NCI-H2029 treated with DMSO at 0.1 percent for 48 hours (cell line): ENCODE measurements around the gene MBD5.

Experiments used
- DNase-seq: peaks from one replicate; lab custom pipeline; 2025; lab: John Stamatoyannopoulos, UW

Gene MBD5

DNA sequence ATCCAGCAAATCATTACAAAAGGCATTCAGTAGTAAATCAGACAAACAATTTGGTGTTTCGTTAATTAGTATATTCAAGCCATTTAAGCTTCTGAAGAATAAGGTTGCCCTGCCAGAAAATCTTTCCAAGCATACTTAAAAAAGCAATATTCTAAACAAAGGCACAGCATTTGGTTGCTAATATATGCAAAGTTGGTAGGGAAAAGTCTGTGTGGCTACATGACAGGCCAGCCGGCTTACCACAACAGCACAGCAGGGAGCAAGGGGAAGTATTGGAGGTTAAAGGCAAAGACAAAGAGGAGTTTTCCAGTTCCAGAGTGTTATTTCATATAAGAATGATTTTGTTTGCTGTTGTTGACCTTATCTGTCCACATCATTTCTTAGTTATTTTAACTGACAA is 282.3 kb downstream of the MBD5 start:
- DNase-seq, result no peak

DNA sequence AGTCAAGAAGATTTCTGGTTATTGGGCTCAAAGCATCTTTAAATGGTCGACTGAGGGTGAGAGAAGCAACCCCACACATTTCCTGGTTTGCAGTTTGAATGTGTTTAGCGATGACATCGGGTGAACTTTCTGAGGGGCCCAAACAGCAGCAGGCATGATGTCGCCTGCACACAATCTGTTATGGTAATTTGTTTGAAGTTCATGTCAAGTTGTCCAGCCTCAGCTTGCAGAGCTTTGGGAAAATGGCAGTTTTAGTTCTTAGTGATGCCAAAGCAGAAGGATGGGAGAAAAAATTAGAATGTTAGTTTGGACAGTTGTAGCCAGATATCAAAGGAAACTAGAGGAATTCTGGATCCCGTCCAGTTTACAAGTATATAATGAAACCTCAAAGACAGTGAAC is 284.6 kb downstream of the MBD5 start:
- no peak for DNase-seq

DNA sequence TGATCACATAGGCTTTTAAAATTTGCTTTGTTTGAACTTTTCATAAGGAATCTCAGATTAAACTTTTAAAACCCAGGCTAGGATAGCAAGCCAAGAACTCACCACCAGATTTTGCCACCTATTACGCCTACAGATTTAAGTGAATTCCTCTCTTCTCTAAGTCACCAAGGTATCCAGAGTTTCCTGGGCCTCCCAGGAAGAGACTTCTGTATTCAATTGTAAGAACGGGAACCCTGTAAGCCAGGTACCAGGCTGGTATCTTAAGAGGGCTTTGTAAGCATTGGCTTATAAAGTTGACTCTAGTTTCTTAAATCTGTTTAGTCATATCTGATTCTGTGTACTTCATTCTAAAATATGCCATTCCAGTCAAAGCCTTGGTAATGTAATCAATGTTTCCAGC is 285.1 kb downstream of the MBD5 start:
- DNase-seq, result no peak

DNA sequence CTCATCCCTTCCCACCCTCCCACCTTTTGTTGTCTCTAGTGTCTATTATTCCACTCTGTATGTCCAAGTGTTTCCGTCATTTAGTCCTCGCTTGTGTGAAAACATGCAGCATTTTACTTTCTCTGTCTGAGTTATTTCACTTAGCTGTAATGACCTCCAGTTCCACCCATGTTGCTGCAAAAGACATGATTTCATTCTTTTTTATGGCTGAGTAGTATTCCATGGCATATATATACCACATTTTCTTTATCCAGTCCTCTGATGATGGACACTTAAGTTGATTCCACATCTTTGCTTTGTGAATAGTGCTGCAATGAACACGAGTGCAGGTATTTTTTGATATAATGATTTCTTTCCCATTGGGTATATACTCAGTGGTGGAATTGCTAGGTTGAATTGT is 296.7 kb downstream of the MBD5 start:
- DNase-seq, result no peak

DNA sequence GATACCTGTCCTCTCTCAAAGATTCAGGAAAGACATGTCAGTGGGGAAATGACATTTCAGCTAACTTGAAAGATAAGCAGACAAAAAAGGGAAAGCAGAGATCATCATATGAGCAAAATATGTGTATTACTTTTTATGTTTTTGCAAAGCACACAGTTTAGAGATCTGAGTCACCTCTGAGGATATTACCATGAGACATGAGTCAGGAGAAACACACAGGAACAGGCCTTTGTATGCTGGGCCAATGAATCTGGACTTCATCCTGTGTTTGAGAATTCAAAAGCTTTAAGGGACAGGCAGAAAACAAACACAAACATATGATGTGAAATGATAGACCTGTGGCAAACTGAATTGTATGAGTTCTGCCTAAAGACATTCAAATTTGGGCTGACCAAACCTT is 317.6 kb downstream of the MBD5 start:
- no peak for DNase-seq

DNA sequence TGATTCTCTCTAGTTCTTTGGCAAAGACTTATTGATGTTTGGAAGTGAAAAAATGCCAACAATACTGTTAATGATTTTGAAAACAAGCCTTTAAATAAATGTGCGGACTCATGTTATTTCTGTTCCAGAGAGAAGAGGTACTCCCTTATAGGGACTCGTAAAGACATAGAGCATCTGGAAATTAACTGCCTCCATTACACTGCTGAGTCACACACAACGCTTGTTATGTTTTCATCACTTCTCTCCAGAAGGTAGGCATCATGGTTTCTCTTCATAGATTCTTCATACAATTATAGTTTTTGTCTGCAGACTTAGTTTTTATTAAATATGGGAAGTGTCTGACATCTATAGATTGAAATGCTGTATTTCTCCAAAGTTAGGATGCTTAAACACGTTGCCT is 321.2 kb downstream of the MBD5 start:
- no peak for DNase-seq

DNA sequence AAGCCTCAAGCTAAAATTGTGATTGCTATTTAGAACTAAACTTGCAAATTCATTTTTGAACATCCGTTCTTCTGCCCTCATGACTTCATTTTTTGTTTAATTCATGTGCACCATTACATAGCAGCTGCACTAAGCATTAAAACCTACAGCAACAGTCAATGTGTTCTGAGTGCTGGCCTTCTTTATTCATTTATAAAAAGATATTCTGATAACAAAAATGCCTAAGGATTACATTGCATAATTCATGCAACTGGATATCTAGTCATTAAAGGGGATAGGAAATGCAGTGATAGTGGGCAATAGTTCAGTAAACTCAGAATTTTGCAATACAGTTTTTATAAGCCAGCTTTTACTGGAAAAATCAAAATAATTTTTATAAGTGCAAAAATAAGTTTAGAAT is 329.3 kb downstream of the MBD5 start:
- no peak for DNase-seq

DNA sequence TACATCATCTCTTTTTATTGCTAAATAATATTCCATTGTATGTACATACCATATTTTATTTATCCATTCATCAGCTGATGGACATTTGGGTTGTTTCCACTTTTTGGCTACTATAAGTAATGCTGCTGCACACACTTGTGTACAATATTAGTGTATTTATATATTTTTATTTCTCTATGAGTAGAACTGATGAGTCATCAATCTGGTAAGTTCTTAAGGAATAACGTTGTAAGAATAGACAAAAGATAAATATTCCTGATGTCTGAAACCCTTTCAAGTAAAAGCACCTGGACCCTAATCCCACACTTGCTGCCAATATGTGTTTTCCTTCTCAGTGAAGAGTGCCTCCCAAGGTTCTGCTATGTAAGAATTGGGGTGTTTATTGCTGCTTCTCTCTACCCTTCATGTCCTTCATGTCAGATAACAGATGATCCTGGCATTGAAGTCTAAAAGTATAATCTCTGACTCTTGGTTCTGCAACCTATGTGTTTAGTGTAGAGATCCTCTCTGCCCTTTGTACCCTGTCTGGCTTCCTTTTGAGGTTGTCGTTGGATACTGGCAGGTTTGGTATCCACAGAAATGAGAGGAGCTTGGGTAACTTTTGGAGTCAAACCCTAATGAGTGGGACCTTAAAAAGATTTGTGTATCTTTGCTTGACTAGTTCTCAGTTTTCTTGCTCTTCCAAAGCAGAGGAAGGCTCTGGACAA is 330.7 kb downstream of the MBD5 start:
- DNase-seq, result no peak

- DNase-seq, result no peak
These were observed 337.5 kb downstream of the MBD5 start for GRCh38 chr2:148358375-148358774.

- no peak for DNase-seq
These were observed 339.8 kb downstream of the MBD5 start for GRCh38 chr2:148360662-148361061.

DNA sequence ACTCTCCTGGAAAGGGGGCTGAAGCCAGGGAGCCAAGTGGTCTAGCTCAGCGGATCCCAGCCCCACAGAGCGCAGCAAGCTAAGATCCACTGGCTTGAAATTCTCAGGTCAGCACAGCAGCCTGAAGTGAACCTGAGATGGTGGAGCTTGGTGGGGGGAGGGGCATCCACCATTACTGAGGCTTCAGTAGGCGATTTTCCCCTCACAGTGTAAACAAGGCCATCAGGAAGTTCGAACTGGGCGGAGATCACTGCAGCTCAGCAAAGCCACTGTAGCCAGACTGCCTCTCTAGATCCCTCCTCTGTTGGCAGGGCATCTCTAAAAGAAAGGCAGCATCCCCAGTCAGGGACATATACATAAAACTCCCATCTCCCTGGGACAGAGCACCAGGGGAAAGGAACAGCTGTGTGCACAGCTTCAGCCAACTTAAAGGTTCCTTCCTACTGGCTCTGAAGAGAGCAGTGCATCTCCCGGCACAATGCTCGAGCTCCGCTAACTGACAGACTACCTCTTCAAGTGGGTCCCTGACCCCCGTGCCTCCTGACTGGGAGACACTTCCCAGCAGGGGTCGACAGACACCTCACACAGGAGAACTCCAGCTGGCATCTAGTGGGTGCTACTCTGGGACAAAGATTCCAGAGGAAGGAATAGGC is 341.4 kb downstream of the MBD5 start:
- no peak for DNase-seq

DNA sequence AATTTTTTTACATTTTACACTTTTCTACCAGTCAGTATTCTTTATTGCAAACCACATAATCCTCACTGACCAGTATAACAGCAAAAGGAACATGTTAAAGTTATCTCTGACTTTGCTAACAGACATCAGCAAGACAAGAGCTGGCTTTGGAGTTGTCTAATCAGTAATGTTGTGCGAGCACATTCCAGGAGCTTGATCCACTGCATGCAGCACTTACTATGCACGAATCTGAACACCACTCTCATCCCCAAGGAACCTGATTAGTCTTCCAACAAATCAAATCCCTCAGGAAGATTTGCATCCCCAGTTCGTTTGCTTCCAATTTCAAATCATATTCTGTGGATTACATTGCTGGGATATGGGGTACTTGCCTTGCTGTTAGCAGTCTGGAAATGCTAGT is 354.3 kb downstream of the MBD5 start:
- no peak for DNase-seq

DNA sequence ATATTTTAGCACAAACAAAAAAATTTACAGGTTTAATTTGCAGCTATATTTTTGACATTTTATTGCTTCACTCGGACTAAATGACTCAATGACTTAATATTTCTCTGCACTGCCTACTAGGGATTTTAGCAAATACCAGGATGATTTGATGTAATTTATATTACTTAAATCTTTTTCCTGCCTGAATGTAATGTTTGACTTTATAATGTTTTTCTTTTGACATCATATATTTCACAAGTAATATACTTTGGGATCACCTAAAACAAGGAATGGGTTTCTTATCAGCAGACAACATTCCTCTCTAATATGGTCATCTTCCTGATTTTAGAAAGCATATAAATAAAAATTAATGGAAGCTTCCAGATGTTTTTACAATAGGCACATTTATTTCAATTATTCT is 370.4 kb downstream of the MBD5 start:
- no peak for DNase-seq

GRCh38 chr2:148402786-148403185 is 381.9 kb downstream of the MBD5 start:
- no peak for DNase-seq

DNA sequence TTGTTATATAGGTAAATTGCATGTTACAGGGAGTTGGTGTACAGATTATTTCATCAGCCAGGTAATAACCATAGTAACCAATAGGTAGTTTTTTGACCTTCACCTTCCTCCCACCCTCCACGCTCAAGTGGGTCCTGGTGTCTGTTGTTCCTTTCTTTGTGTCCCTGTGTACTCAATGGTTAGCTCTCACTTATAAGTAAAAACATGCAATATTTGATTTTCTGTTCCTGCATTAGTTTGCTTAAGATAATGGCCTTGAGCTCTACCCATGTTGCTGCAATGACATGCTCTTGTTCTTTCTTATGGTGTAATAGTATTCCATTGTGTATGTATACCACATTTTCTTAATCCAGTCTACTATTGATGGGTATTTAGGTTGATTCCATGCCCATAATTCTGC is 390.0 kb downstream of the MBD5 start:
- DNase-seq, result no peak

DNA sequence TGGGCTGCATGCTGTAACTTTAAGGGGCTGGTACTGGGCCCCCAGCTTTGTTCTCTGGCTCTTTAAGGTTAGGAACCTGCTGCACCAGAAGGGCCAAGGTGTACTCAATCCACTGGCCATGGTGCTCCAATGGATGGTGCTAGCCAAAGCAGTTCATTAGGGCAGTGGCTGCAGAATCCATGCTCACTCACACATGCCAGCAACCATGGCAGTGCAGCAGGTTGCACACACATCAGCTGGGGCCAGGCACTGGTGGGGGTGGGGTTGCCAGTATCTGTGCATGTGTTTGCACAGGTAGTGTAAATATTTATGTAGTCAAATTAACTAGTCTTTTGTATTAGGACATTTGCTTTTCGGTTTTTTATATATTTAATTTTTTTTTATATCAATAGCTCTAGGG is 395.4 kb downstream of the MBD5 start:
- no peak for DNase-seq

DNA sequence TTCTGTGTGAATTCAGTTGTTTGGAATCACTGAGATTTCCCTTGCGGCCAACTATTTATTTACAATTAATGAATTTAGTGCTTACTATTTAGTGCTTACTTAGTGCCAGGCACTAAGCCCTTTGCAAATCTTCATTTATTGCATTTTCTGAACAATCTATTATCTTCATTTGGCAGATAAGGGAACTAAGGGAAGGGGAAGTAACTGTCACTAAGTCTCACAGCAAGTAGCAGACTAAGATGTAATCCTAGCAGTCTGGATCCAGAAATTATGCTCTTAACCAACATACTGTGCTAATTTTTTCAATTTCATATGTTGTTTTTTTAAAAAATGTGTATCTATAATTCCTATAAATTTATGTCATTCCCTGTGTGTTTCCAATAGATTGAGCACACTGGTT is 409.2 kb downstream of the MBD5 start:
- DNase-seq, result no peak

- DNase-seq, result no peak
These were observed 427.0 kb downstream of the MBD5 start for GRCh38 chr2:148447877-148448276.

DNA sequence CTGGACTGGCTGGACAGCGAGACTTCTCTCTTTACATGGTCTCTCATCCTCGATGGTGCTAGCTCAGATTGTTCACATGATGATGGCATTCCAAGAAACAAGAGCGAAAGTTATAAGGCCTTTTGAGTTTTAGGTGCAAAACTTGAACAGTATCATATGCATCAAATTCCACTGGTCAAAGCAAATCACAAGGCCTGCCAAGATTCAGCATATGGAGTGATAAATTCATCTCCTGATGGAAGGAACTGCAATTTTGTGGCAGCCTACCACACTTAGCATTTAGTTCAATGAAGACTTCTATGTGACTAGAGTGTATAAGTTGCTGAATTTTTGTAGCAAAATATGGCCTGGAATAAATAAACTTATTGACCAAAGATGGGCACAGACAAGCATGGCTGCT is 429.6 kb downstream of the MBD5 start:
- no peak for DNase-seq

DNA sequence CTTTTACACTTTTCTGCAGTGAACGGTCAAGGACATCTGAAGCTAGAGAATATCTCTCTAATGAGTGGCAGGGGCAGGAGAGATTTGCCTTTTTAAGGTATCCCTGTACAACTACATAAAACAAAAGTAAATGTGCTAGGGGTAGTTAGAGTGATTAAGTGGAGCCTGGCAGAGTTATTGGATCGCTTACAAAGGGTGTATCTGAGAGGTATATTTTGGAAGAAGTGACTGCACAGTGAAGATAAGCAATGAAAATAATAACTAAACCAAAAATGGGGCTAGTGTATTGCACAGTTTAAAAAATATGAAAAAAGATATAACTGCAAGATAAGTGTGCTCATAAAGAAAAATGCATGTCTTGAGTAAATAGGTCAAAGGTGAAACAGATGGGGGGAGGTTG is 430.2 kb downstream of the MBD5 start:
- DNase-seq, result no peak

DNA sequence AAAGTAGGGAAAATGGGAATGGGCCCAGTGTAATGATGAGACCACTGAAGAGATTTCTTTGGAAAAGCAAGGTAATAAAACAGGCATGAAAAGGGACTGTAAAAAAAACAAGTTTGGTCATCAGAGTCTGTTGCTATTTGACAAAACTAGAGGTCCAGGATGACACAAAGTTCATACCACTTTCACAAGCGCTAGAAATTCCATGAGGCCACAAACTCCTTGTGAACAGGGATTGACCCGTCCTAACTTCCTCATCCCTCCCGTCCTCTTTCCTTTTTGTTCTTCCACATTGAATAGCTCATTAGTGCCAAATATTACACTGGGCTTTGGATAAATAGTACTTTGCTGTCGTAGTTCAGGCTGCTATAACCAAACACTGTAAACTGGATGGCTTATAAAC is 434.9 kb downstream of the MBD5 start:
- DNase-seq, result no peak

DNA sequence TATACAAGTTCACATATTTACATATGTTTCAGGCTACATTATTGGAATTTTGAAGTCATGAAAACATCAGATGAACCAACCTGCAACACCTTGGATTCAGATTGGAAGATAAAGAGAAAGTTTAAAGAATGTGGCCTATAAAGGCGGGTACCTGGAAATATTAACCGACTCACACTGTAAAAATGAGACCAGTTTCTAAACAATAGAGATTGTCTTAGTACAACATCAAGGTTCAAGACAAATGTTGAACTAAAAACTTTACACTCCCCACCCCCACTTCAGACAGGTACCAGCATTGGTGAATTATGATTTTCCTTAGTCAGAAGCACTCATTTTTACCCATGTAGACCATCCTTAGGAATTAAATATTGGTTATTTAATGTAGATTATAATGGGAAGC is 437.3 kb downstream of the MBD5 start:
- no peak for DNase-seq

DNA sequence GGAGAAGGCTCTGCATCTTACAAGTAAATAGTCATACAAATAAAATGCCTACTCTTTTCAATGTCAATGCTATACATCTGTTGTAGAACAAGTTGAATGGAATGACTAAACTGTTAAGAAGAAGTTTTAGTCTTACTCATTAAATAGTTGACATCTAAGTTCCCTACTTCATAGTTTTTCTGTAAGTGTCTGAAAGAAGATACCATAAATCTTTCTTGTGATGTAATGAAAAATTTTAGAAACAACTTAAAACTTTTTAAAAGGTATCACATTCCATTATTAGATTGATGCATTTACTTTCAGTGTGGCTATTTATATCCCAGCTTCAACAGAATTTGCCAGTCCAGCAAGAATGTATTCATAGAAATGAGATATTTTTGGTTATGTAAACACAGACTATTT is 438.5 kb downstream of the MBD5 start:
- no peak for DNase-seq

- DNase-seq, result no peak
These were observed 441.0 kb downstream of the MBD5 start for GRCh38 chr2:148461876-148462275.
